Neural progenitor cell (in vitro differentiated cells): ENCODE results near the gene TMEM40.

ENCODE experiments used
- CTCF ChIP-seq: fragments of 200-600 bp; sonication (generic); IDR thresholded peaks from 2 replicates; pipeline ENCODE4 v1.5.1; 2017; ENCODE audit warnings: antibody characterized with exemption, mild to moderate bottlenecking
- EZH2 ChIP-seq: fragments of 200-600 bp; sonication (generic); IDR thresholded peaks from 2 replicates; pipeline ENCODE4 v1.6.1; 2017; ENCODE audit warnings: antibody characterized with exemption, mild to moderate bottlenecking, moderate library complexity
- EZH2phosphoT487 ChIP-seq: fragments of 200-600 bp; sonication (generic); IDR thresholded peaks from 2 replicates; pipeline ENCODE4 v1.6.1; 2017; ENCODE audit warnings: antibody characterized with exemption

DNA sequence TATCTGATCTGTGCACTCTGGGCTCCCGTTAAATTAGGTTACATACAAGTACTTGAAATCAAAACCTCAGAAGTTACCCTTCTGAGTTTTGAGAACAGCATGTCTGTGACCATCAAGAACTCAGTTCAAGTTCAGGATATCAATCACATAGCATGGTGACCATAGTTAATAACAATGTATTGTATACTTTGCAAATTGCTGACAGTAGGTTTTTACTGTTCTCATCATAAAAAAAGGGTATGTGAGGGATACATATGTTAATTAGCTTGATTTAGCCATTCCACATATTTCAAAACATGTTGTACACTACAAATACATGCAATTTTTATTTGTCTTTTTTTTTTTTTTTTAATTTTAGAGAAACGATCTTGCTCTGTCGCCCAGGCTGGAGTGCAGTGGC is 25.5 kb downstream of the TMEM40 start:
- no peak for TF ChIP-seq CTCF
- TF ChIP-seq EZH2, result no peak
- no peak for TF ChIP-seq EZH2phosphoT487
